ENCODE results near the gene HIF3A.

Gene HIF3A

GRCh38 chr19:46326608-46327007, 29.8 kb downstream of the HIF3A start:
- Histone ChIP-seq H2BK15ac (ENCODE audit: low read length) (no peak overlapping the region), H4K8ac (ENCODE audit: low read depth, low read length) (no peak overlapping the region), H3K4ac (ENCODE audit: low read length) (no peak overlapping the region), H2AFZ (ENCODE audit: low read length) (no peak overlapping the region), H3K79me1 (ENCODE audit: low read depth, low read length) (no peaks in the 10 kb centered on the region), H2AK5ac (ENCODE audit: low read depth, low read length) (no peak overlapping the region), H2BK12ac (ENCODE audit: low read length) (no peak overlapping the region), H3K4me3 (ENCODE audit: low read length in 2 of 2) (no peak overlapping the region), H3K9ac (ENCODE audit: low read depth, low read length, poor library complexity) (no peak overlapping the region), H3K9me3 (replicated peaks in 1 of 2; ENCODE audit: control insufficient read depth in 2 of 2, insufficient read depth in 1 of 2, low read depth in 1 of 2, low read length in 2 of 2) (peaks cover 22 to 30% of the 10 kb centered on the region in 2 donors), H3K4me2 (ENCODE audit: insufficient read depth, low read length, poor library complexity, severe bottlenecking) (no peak overlapping the region), H3K4me1 (ENCODE audit: control insufficient read depth in 2 of 2, insufficient read depth in 1 of 2, low read depth in 1 of 2, low read length in 2 of 2) (no peaks in the 10 kb centered on the region), H3K14ac (ENCODE audit: low read length) (no peak overlapping the region), H3K27ac (replicated peaks; ENCODE audit: low read length) (no peak overlapping the region), H4K91ac (ENCODE audit: low read depth, low read length, poor library complexity) (no peak overlapping the region), H3K18ac (ENCODE audit: low read length) (no peak overlapping the region), H2BK5ac (ENCODE audit: low read length) (no peak overlapping the region), H3K23ac (ENCODE audit: low read depth, low read length, poor library complexity) (no peak overlapping the region), H2BK120ac (ENCODE audit: low read depth, low read length) (no peak overlapping the region), H3K36me3 (replicated peaks in 1 of 2; ENCODE audit: control insufficient read depth in 2 of 2, insufficient read depth in 2 of 2, low read length in 2 of 2) (peaks cover 0 to 33% of the 10 kb centered on the region in 2 donors), H3K27me3 (ENCODE audit: control insufficient read depth in 3 of 3, insufficient read depth in 3 of 3, low read depth in 1 of 3, low read length in 3 of 3) (no peaks in the 10 kb centered on the region)
- no CpG with 5 or more reads among the region's 4 CpGs for WGBS, 2 donors (ENCODE audit: extremely low coverage in 2 of 2, insufficient read length in 2 of 2, insufficient replicate concordance in 1 of 2)
- no peak for DNase-seq (ENCODE audit: low spot score)

GRCh38 chr19:46328079-46328478, 31.2 kb downstream of the HIF3A start:
- H4K8ac ChIP-seq (ENCODE audit: low read depth, low read length), result no peak overlapping the region
- H3K4ac ChIP-seq (ENCODE audit: low read length), result no peak overlapping the region
- DNase-seq (ENCODE audit: low spot score), result no peak
- H3K9ac ChIP-seq (ENCODE audit: low read depth, low read length, poor library complexity), result no peak overlapping the region
- no peak overlapping the region for H2BK120ac ChIP-seq (ENCODE audit: low read depth, low read length)
- H3K14ac ChIP-seq (ENCODE audit: low read length), result no peak overlapping the region
- no peak overlapping the region for H2AFZ ChIP-seq (ENCODE audit: low read length)
- no CpG with 5 or more reads among the region's 2 CpGs for WGBS, 2 donors (ENCODE audit: extremely low coverage in 2 of 2, insufficient read length in 2 of 2, insufficient replicate concordance in 1 of 2)
- no peak overlapping the region for H3K4me3 ChIP-seq (ENCODE audit: low read length in 2 of 2)
- no peak overlapping the region for H4K91ac ChIP-seq (ENCODE audit: low read depth, low read length, poor library complexity)
- no peaks in the 10 kb centered on the region for H3K79me1 ChIP-seq (ENCODE audit: low read depth, low read length)
- no peaks in the 10 kb centered on the region for H3K27me3 ChIP-seq (ENCODE audit: control insufficient read depth in 3 of 3, insufficient read depth in 3 of 3, low read depth in 1 of 3, low read length in 3 of 3)
- no peak overlapping the region for H2BK5ac ChIP-seq (ENCODE audit: low read length)
- no peak overlapping the region for H2AK5ac ChIP-seq (ENCODE audit: low read depth, low read length)
- H3K18ac ChIP-seq (ENCODE audit: low read length), result no peak overlapping the region
- H2BK15ac ChIP-seq (ENCODE audit: low read length), result no peak overlapping the region
- no peak overlapping the region for H3K27ac ChIP-seq (replicated peaks; ENCODE audit: low read length)
- H2BK12ac ChIP-seq (ENCODE audit: low read length), result no peak overlapping the region
- no peak overlapping the region for H3K4me2 ChIP-seq (ENCODE audit: insufficient read depth, low read length, poor library complexity, severe bottlenecking)
- H3K36me3 ChIP-seq (replicated peaks in 1 of 2; ENCODE audit: control insufficient read depth in 2 of 2, insufficient read depth in 2 of 2, low read length in 2 of 2), result peaks cover 0 to 30% of the 10 kb centered on the region in 2 donors
- no peaks in the 10 kb centered on the region for H3K4me1 ChIP-seq (ENCODE audit: control insufficient read depth in 2 of 2, insufficient read depth in 1 of 2, low read depth in 1 of 2, low read length in 2 of 2)
- no peak overlapping the region for H3K23ac ChIP-seq (ENCODE audit: low read depth, low read length, poor library complexity)
- peaks cover 22 to 30% of the 10 kb centered on the region in 2 donors for H3K9me3 ChIP-seq (replicated peaks in 1 of 2; ENCODE audit: control insufficient read depth in 2 of 2, insufficient read depth in 1 of 2, low read depth in 1 of 2, low read length in 2 of 2)

- Histone ChIP-seq H3K4me3 (ENCODE audit: low read length in 2 of 2) (no peak overlapping the region), H3K23ac (ENCODE audit: low read depth, low read length, poor library complexity) (no peak overlapping the region), H4K91ac (ENCODE audit: low read depth, low read length, poor library complexity) (no peak overlapping the region), H3K14ac (ENCODE audit: low read length) (no peak overlapping the region), H2AFZ (ENCODE audit: low read length) (no peak overlapping the region), H3K9ac (ENCODE audit: low read depth, low read length, poor library complexity) (no peak overlapping the region), H4K8ac (ENCODE audit: low read depth, low read length) (no peak overlapping the region), H3K27me3 (ENCODE audit: control insufficient read depth in 3 of 3, insufficient read depth in 3 of 3, low read depth in 1 of 3, low read length in 3 of 3) (no peaks in the 10 kb centered on the region), H2AK5ac (ENCODE audit: low read depth, low read length) (no peak overlapping the region), H3K4me1 (ENCODE audit: control insufficient read depth in 2 of 2, insufficient read depth in 1 of 2, low read depth in 1 of 2, low read length in 2 of 2) (no peaks in the 10 kb centered on the region), H3K4me2 (ENCODE audit: insufficient read depth, low read length, poor library complexity, severe bottlenecking) (no peak overlapping the region), H3K79me1 (ENCODE audit: low read depth, low read length) (no peaks in the 10 kb centered on the region), H2BK12ac (ENCODE audit: low read length) (no peak overlapping the region), H3K27ac (replicated peaks; ENCODE audit: low read length) (no peak overlapping the region), H2BK120ac (ENCODE audit: low read depth, low read length) (no peak overlapping the region), H2BK15ac (ENCODE audit: low read length) (no peak overlapping the region), H3K4ac (ENCODE audit: low read length) (no peak overlapping the region), H3K18ac (ENCODE audit: low read length) (no peak overlapping the region), H3K9me3 (replicated peaks in 1 of 2; ENCODE audit: control insufficient read depth in 2 of 2, insufficient read depth in 1 of 2, low read depth in 1 of 2, low read length in 2 of 2) (peaks cover 20 to 29% of the 10 kb centered on the region in 2 donors), H3K36me3 (replicated peaks in 1 of 2; ENCODE audit: control insufficient read depth in 2 of 2, insufficient read depth in 2 of 2, low read length in 2 of 2) (peaks cover 0 to 27% of the 10 kb centered on the region in 2 donors), H2BK5ac (ENCODE audit: low read length) (no peak overlapping the region)
- 100% methylated on average over 1 to 2 of the region's 2 CpGs for WGBS, 2 donors (ENCODE audit: extremely low coverage in 2 of 2, insufficient read length in 2 of 2, insufficient replicate concordance in 1 of 2)
- no peak for DNase-seq (ENCODE audit: low spot score)
These were observed 33.6 kb downstream of the HIF3A start for GRCh38 chr19:46330319-46330918.

GRCh38 chr19:46337487-46337886, 40.6 kb downstream of the HIF3A start:
- Histone ChIP-seq H3K18ac (ENCODE audit: low read length) (no peak overlapping the region), H3K9me3 (replicated peaks in 1 of 2; ENCODE audit: control insufficient read depth in 2 of 2, insufficient read depth in 1 of 2, low read depth in 1 of 2, low read length in 2 of 2) (peaks cover 0 to 2% of the 10 kb centered on the region in 2 donors), H3K4me3 (ENCODE audit: low read length in 2 of 2) (no peak overlapping the region), H2AFZ (ENCODE audit: low read length) (no peak overlapping the region), H2BK5ac (ENCODE audit: low read length) (no peak overlapping the region), H3K4me2 (ENCODE audit: insufficient read depth, low read length, poor library complexity, severe bottlenecking) (no peak overlapping the region), H3K79me1 (ENCODE audit: low read depth, low read length) (no peaks in the 10 kb centered on the region), H3K27me3 (ENCODE audit: control insufficient read depth in 3 of 3, insufficient read depth in 3 of 3, low read depth in 1 of 3, low read length in 3 of 3) (no peaks in the 10 kb centered on the region), H3K9ac (ENCODE audit: low read depth, low read length, poor library complexity) (no peak overlapping the region), H3K27ac (replicated peaks; ENCODE audit: low read length) (no peak overlapping the region), H2BK15ac (ENCODE audit: low read length) (no peak overlapping the region), H4K91ac (ENCODE audit: low read depth, low read length, poor library complexity) (no peak overlapping the region), H3K23ac (ENCODE audit: low read depth, low read length, poor library complexity) (no peak overlapping the region), H3K4me1 (ENCODE audit: control insufficient read depth in 2 of 2, insufficient read depth in 1 of 2, low read depth in 1 of 2, low read length in 2 of 2) (peaks cover 6 to 9% of the 10 kb centered on the region in 2 donors), H4K8ac (ENCODE audit: low read depth, low read length) (no peak overlapping the region), H2BK120ac (ENCODE audit: low read depth, low read length) (no peak overlapping the region), H3K36me3 (replicated peaks in 1 of 2; ENCODE audit: control insufficient read depth in 2 of 2, insufficient read depth in 2 of 2, low read length in 2 of 2) (peaks cover 0 to 6% of the 10 kb centered on the region in 2 donors), H2BK12ac (ENCODE audit: low read length) (no peak overlapping the region), H2AK5ac (ENCODE audit: low read depth, low read length) (no peak overlapping the region), H3K14ac (ENCODE audit: low read length) (no peak overlapping the region), H3K4ac (ENCODE audit: low read length) (no peak overlapping the region)
- WGBS, 2 donors (ENCODE audit: extremely low coverage in 2 of 2, insufficient read length in 2 of 2, insufficient replicate concordance in 1 of 2), result no CpG with 5 or more reads among the region's 1 CpG
- DNase-seq (ENCODE audit: low spot score), result no peak
